ENCODE results near the gene SARDH.

Gene SARDH

DNA sequence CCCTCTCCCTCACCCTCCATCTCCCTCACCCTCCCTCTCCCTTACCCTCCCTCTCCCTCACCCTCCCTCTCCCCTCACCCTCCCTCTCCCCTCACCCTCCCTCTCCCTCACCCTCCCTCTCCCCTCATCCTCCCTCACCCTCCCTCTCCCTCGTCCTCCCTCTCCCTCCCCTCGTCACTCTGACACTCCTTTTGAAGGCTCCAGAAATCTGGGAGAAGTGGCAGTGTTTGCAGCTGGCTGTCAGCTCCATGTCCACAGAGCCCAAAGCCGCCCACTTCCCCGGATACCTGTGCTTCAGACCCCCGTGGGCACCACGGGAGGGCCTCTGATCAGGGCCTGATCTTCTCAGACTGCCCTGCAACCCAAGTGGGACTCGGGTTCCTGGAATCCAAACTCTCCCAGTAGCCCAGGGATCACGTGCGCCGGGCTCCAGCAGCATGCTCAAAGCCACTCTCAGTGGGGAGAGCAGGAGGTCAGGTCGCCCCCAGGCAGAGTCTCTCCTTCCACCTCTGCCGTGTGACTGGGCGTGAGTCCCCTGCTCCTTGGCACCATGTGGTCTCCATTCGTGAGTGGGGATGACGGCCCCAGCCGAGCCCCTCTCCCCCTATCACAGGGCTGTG, 68.9 kb downstream of the SARDH start:
- DNase-seq (ENCODE audit: low read depth) = no peak

DNA sequence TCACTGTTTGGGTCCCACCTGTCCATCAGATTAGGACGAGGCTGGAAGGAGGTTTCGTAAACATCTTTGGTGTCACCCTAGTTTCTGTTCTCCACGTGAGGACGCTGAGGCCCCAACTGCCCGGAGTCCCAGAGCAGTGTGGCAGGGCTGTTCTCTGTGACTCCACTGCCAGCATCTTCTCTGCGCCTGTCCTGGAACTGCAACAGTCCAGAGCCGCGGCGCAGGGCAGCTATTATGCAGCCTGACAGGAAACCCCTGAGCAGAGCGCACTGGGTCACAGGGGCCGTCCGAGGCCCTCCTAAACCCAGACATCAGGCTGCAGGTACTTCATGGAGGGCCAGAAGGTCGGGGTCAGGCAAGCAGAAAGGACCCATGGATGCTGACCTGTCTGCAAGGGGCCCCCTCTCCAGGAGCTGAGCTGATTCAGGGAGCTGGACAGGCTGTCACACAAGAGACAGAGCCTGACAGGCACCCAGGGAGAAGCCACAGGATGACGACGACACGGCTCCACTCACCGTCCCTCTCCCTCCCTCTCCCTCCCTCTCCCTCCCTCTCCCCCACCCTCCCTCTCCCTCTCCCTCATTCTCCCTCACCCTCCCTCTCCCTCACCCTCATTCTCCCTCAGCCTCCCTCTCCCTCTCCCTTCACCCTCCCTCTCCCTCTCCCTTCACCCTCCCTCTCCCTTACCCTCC, 70.2 kb downstream of the SARDH start:
- no peak for DNase-seq (ENCODE audit: low read depth)

- no peak for DNase-seq (ENCODE audit: low read depth)
Measured at GRCh38 chr9:133666845-133667244, 71.3 kb downstream of the SARDH start.

- no peak for DNase-seq (ENCODE audit: low read depth)
Measured at GRCh38 chr9:133666387-133666786, 71.8 kb downstream of the SARDH start.

DNA sequence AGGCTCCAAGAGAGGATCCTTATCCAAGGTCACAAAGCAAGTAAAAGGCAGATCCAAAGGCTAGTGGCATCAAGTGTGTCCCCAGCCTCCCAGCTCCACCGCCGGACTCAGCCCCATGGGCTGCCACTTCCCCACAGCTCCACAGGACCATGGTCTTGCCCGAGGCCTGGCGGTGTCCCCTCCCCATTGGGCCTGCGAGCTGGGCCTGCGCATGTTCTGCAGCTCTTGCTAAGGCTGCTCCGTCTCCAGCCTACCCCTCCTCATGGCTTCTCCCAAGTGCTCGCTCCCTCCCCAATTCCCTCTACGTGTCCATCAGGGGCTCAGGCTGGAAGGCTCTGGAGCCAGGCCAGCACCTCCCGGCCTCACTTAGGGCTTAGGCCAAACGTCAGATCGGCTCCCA, 72.6 kb downstream of the SARDH start:
- DNase-seq (ENCODE audit: low read depth) = no peak

GRCh38 chr9:133665096-133665495, 73.1 kb downstream of the SARDH start:
- no peak for DNase-seq (ENCODE audit: low read depth)

DNA sequence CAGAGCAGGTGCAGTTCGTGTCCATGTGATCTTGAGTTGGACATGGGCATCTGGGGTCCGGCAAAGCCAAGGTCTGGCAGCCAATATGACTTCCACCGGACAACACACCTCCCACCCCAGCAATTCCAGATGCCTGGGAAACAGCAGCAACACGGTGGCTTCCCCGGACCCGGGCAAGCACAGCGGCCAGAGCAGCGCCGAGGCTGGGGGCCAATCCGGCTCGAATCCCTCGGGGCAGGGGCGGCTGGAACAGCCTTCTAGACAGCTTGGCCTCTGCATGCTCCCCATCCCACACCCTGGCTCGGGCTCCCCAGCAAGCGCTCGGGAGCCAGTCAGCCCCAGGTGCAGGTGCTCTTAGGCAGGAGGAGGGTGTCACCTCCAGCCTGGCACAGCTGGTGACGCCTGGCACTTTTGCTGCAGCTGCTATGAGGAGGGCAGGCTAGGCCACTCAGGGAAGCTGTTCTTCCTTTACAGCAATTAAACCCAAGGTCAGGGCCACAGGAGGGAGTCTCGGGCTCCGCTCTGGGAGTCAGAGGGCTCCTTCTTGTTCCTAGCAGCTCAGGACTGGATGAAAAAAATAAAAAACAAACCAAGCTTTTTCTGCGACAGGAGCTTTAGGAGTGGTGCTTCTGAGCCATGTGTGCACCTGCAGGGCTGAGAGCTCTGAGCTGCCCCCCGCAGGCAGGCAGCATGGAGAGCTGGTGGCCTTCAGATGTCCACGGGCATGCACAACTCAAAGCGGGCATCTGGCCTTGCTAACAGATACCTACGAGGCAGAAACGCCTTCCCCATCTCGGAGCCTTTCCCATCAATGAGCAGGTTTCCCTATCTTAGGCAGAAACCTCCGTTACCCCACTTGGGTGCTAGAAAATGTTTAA, 73.7 kb downstream of the SARDH start:
- DNase-seq (ENCODE audit: low read depth) = no peak

DNA sequence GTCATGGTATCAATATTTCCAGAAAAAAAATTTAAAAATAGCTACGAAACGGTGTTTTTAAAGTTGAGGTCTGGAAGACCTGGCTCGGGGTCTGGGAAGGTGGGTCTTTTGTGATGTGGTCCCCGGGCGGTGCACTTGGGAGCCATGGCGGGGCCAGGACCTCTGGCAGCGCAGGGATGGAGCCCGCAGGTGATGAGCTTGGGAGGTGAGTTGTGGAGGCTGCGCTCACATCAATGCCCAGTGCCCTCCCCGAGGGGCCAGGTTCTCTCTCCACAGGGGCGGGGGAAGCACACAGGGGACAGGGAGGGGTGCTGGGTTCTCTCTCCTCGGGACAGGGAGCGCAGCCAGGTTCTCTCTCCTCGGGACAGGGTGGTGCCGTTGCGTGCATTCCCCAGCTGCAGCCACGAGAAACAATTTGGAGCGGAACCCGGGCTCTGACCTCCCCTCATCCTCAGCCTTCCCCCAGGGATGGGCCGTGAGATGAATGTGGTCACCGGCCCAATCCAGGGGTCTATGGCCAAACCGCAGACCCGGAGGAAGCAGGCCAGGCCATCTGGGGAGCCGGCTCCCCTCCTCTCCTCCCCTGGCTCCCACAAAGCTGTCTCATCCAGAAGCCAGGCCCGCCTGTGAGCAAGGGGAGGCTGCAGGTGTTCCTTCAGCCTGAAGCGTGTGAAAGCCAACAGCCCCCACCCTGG, 76.2 kb downstream of the SARDH start:
- DNase-seq (ENCODE audit: low read depth) = no peak

DNA sequence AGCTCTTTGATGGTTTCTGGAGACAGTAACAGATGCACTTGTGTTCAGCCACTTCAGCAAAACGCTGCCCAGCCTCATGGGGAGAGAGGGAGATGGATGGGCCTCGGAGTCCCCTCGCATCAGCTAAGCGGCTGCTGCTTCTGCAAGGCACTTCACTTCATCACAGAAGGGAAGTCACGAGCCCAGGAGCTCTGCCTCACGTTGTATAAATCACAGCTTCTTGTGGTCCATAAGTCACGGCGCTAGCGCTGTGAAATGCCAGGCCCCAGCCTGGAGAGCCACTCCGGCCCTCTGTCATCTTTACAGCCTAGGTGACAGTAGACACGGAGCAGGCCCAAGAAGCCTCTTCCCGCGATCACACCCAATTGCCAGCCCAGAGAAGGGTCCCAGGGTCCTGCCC, 78.6 kb downstream of the SARDH start:
- DNase-seq (ENCODE audit: low read depth) = no peak

GRCh38 chr9:133658442-133659431, 79.4 kb downstream of the SARDH start:
- peak; percentile 21 for DNase-seq (ENCODE audit: low read depth)

DNA sequence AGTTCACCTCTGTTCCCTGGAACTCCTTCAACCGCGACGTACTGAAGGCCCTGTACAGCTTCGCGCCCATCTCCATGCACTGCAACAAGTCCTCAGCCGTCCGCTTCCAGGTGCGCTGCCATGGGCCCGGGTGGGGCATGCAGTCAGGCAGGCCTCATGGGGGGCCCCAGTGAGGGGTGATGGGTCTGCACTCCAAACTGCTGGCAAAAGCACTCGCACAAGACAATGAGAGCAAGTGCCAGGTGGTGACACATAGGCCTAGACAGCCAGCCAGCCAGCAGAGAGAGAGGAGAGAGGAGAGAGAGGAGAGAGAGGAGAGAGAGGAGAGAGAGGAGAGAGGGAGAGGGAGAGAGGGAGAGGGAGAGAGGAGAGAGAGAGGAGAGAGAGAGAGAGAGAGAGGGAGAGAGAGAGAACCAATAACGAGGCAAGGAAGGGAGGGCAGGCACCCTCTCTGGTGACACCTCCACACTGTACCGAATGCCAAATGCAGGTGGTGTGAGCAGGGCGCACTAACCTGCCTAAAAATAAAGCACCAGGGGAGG, 81.0 kb downstream of the SARDH start:
- DNase-seq (ENCODE audit: low read depth) = peak; percentile 10

DNA sequence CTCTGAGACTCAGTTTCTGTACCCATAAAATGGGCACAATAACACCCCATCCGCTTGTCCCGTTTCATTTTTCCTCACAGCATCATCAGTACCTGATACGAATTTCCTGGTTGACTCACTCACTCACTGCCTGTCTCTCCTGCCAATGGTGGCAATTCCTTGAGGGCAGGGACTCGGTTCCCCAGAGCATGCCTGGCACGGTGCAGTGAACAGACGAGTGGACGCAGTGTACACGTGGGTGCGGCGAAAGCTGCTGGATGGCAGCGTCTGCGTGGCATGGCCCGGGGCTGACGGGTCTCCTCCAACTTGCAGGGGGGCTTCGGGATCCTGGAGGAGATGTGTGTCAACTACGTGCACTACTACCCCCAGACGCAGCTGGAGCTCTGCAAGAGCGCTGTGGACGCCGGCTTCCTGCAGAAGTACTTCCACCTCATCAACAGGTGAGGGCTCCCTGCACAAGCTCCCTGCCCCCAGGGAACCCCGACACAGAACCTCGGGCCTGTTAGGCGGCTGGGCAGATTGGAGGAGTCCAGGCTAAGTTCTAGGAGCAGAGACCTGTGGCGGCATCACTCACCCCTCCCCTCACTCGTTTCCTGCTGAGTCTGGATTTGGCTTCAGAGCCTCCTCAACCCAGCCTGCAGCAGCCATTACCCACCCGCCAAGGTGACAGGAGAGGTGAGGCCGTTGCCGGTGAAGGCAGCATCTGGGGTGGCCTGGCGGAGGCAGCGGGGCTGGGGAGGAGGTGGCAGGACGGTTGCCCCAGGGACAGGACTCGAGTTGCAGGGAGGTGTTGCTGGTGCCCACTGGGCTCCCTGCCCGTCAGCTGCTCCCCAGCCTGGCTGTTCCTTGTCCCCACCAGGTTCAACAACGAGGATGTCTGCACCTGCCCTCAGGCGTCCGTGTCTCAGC, 81.7 kb downstream of the SARDH start:
- no peak for DNase-seq (ENCODE audit: low read depth)

GRCh38 chr9:133655701-133656100, 82.5 kb downstream of the SARDH start:
- no peak for DNase-seq (ENCODE audit: low read depth)

- DNase-seq (ENCODE audit: low read depth) = no peak
Measured at GRCh38 chr9:133654736-133655657, 83.2 kb downstream of the SARDH start.

- no peak for DNase-seq (ENCODE audit: low read depth)
Measured at GRCh38 chr9:133653638-133654037, 84.5 kb downstream of the SARDH start.

GRCh38 chr9:133650026-133650425, 88.1 kb downstream of the SARDH start:
- DNase-seq (ENCODE audit: low read depth) = no peak

GRCh38 chr9:133649194-133649593, 89.0 kb downstream of the SARDH start:
- DNase-seq (ENCODE audit: low read depth) = no peak

DNA sequence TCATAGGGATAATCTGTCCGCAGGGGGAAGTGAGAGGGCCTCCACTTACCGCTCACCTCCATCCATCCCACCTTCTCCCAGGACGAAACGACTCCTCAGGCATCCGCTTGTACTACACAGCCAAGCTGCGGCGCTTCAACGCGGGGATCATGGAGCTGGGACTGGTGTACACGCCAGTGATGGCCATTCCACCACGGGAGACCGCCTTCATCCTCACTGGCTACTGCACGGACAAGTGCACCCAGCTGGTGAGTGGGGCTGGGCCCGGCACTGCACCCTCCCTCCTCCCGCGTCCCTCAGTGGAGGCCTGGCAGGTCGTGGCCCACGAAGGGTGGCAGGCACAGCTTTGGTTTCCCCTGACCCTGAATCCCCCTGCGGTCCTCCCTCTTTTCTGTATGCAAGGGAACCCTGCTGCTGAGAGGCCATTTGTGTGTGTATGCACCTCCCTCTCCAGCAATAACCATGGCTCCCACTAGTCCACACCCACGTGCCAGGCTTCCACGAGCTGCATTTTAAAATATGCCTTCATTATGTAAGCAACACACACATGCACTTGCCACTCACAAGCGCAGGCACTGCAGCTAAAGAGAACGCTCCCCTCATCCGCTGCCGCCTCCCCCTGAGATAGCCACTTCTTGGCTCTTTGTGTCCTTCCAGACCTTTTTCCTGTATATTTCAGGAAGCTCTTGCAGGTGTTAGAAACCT, 90.2 kb downstream of the SARDH start:
- no peak for DNase-seq (ENCODE audit: low read depth)

Measured in amniotic epithelial cell (primary cell).